ENCODE data around the gene GGA1.

DNA sequence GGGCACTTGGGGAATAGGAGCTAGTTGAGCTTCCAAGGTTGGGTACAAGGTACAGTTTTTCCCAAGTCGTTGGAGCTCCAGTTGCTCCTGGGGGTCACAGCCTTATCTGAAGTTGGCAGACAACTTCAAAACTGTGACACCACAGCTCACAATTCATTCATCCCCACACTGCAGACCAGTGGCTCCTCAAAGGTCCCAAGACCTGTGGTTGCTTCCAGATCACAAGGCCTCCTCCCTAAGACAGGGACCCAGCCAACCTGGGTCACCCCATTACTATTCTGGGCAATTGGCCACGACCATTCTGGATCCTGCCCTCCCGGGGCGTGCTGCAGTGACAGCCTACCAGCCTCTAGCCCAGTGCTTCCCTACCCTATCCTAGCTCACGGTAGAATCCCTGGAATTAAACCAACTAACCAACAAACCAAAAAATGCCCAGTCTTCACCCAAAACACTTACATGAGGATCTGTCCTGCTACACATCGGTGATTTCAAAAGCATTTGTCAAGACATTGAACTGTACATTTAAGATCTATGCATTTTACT, 49.0 kb downstream of the GGA1 start:
- TF ChIP-seq CTCF (IDR thresholded peaks at IDR 0.05; ENCODE audit: low read depth, low read length) (no peak), POLR2A (IDR thresholded peaks at IDR 0.05; ENCODE audit: extremely low read depth, insufficient read length) (peak; percentile 32)
